ENCODE data around the gene METTL27.
A peak's percentile ranks its signal among the peaks of the same experiment; 100 is the strongest.
"Not testable (repeated sequence)": the region's sequence is repeated elsewhere in the genome, so short reads cannot be mapped to it uniquely, and the experiment has no call there.

The METTL27 gene, protein sequence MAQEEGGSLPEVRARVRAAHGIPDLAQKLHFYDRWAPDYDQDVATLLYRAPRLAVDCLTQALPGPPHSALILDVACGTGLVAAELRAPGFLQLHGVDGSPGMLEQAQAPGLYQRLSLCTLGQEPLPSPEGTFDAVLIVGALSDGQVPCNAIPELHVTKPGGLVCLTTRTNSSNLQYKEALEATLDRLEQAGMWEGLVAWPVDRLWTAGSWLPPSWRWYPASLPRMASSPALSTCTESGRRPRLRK

DNA sequence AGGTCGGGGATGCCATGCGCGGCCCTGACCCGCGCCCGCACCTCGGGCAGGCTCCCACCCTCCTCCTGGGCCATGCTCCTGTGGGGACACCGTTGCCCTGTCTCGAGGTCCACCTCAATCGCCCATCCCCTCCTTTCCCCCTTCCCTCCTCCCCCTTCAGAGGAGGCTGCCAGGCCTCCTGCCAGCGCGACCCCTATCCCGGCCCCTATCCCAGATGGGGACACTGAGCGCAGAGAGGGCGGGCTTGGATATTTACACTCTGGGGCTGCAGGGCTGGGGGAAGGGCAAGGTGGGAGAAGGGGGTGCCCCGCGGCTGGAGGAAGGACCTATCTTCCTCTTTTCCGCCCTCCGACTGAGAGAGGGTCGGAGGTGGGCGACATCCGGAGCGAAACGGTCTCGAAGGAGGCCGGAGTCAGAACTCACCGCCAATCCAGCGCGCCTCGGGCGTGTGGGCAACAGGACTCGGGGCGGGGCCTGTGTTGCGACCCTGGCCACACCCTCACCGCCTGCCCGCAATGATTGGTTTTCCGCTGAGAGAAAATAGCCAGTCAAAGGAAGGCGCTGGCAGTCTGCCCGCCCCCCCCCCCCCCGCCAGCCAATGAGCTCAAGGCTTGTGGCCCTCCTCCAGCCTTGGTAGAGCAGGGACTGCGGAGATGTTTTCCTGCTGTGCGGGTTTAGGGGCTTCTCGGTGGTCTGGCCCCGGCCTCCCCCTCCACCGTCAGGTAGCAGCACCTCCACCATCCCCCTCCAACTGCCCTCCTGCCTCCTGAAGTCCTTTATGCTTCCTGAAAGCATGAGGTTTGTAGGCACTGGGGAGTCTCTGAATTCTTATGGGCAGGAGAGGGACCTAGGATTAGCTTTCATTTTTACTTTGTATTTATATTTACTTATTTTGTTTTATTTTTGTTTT lies at the start of gene METTL27:
Gene METTL27, minus strand, starts transcription at position 450 of the 910 bp plus-strand sequence. Its CDS starts 376 bp downstream, at position 74.
- peak; percentile 96 for DNase-seq

DNA sequence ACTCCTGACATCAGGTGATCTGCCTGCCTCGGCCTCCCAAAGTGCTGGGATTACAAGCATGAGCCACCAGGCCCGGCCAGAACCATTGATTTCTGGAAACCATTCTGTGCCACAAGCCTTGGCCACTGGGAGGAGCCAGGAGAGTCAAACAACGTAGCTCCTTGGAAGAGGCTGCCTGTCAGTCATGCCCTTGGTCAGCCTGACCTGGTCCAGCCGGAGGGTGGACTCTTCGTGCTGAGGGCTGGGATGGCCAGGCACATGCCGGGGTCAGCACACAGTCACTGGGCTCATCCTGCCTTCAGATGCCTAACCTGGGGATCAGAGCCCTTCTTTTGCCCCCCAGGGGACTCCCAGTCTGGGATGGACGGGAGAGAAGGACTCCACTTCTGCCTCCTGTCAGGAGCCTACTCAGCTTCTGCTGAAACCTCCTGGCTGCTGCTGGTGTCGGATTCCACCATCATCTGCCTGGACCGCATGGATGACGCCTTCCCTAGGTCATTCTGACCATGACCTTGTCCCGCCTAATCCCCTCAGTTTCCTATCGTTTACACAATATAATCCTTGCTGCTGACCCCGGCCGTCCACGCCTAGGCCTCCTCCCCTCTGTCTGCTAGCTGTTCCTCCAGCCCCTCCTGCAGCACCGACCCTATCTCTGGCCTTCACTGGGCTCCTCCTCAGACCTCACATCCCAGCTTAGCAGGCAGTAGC lies 49.0 kb upstream of the METTL27 start:
- no peak for DNase-seq

DNA sequence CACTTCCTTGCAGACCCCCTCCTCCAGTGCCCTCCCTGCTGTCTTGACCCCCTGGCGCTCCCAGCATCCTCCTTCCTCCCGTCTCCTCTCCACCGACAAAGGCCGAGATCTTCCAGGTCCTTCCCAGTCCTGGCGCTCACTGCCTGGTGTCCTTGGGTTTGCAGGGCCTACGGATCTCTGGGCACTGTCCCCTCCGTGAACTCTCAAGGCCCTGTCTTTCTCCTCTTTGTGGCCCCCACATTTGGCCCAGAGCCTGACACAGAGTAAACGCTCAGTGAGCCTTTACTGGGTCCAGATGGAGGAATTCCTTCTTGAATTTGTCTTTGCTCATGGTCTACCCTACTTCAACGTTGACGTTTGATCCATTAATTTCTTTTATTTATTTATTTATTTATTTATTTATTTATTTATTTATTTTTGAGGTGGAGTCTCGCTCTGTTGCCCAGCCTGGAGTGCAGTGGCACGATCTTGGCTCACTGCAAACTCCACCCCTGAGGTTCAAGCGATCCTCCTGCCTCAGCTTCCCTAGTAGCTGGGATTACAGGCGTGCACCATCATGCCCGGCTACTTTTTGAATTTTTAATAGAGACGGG lies 48.3 kb upstream of the METTL27 start:
- DNase-seq: no peak

DNA sequence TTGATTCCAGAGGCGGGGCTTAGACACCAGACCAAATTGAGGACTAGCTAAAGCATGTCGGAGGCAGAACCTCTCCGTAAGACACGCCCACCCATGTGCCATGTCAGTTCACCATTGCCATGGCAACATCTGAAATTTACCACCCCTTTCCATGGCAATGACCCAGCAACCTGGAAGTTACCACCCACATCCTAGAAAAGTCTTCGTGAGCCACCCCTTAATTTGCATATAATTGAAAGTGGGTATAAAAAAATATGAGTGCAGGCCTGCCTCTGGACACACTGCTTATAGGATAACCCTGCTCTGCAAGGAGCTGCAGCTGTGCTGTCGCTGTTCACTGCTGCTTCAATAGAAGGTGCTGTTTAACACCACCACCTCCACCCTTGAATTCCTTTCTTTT lies 46.6 kb upstream of the METTL27 start:
- no peak for DNase-seq

DNA sequence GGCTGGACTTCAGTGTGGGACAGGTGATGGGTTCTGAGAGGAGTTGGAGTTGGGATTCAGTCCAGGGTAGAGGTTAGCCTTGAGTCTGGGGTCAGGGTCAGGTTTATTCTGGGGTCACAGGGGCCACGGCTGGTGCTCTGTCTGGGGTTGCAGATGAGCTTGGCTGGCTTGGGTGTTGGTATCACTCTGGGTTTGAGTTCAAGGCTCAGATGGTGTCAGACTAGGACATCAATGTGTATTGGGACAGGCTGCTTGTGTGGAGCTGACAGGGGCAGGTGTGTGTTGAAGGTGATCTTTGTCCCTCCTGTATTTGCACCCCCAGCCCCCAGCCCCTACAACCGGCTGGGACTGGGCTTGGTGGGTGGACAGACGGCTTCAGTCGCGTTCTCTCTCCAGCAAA lies 45.4 kb upstream of the METTL27 start:
- DNase-seq: no peak

DNA sequence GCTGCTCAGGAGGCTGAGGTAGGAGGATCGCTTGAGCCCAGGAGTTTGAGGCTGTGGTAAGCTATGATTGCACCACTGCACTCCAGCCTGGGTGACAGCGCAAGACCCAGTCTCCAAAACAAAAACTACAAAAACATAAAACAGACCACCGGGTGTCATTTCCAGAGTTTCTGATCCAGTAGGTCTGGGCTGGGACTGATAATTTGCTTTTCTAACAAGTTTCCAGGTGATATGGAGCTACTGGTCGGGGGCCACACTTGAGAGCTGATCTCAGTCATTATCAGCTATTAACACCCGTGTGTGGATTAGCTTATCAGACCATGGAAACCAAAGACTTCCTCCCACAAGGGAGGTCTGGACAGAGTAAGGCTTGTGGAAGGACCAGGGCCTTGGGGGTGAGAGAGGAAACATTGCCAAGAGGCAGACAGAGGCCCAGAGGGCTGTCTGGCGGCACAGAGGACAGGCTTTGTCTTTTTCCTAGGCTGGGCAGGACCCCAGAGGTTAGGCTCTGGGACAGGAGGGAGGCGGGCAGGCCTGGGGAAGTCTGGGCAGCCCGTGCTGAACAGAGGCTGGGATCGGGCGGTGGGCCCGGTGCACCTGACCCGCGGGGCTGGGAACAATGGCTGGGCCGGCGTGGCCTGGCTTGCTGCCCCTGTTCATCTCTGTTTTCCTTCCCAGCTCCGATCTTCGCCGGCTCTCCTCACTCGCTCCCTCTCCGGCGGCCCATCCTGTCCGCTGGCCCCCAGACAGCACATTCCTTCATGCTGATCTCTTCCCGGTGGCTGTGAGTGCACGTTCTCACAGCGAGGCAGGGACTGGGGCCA lies 43.9 kb upstream of the METTL27 start:
- peak; percentile 91 for DNase-seq

DNA sequence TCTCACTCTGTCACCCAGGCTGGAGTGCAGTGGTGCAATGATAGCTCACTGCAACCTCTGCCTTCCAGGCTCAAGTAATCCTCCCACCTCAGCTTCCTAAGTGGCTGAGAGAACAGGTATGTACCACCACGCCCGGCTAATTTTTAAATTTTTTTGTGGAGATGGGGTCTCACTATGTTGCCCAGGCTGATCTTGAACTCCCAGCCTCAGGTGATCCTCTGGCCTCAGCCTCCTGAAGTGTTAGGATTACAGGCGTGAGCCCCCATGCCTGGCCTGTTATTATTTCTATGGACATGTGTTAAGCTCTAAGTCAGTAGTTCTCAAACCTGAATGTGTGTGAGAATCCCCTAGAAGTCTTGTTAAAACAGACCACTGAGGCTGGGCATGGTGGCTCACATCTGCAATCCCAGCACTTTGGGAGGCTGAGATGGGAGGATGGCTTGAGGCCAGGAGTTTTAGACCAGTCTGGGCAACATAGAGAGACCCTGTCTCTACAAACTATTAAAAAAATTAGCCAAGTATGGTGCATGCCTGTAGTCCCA lies 43.2 kb upstream of the METTL27 start:
- DNase-seq: no peak

DNA sequence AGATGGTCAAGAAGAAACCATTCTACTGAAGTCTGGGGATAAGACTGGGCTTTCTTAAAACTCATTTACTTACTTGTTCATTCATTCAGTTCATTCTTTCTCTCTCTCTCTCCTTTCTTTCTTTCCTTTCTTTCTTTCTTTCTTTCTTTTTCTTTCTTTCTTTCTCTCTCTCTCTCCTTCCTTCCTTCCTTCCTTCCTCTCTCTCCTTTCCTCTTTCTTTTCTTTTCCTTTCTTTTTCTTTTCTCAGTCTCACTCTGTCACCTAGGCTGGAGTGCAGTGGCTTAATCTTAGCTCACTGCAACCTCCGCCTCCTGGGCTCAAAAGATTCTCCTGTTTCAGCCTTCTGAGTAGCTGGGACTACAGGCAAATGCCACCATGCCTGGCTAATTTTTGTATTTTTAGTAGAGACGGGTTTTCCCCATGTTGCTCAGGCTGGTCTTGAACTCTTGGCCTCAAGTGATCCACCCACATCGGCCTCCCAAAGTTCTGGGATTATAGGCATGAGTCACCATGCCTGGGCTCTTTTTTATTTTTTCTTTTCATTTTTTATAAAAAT lies 42.6 kb upstream of the METTL27 start:
- not testable (repeated sequence) for DNase-seq

DNA sequence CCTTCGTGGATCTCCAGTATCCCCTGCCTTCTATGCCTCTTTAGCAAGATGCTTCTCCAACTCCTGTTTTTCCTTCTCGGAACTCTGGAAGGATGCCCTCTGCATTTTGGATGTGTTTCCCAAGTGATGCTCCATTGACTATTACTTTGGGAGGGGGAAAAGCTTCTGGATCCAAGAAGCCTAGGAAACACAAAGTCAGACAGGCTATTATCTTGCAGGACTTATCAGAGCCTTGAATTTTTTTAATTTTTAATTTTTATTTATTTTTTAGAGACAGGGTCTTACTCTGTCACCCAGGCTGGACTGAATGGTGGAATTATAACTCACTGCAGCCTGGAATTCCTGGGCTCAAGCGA lies 39.7 kb upstream of the METTL27 start:
- no peak for DNase-seq

DNA sequence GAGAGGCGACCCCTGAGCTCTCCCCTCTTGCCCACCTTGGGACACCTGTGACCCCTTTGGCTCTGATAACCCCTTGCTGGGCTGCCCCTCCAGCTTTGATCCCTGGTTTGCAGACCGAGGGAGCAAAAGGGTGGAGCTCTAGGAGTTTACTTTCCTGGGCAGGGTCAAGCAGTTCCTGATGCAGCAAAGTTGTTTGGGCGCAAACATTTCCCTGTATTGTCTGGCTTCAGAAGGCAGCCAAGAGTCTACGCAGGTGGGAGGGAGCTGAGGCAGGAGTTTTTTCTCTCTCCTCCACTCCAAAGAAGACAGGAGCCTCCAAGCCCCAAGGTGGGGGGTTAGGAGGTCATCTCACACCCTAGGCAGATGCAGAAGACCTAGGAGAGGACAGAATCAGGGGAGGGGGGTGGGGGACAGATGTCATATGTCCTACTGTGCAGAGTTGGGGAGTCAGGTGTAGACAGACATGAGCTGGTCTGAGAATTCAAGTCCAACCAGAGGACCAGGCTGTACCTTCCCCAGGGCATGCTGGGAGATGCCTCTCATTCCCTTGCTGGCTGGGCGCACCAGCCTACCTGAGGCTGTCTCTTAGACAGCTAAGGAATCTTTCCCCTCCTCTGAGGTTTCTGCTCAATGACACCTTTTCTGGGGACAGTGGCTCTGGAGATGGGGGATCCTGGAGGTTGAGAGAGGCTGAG lies 39.2 kb upstream of the METTL27 start:
- DNase-seq: no peak

DNA sequence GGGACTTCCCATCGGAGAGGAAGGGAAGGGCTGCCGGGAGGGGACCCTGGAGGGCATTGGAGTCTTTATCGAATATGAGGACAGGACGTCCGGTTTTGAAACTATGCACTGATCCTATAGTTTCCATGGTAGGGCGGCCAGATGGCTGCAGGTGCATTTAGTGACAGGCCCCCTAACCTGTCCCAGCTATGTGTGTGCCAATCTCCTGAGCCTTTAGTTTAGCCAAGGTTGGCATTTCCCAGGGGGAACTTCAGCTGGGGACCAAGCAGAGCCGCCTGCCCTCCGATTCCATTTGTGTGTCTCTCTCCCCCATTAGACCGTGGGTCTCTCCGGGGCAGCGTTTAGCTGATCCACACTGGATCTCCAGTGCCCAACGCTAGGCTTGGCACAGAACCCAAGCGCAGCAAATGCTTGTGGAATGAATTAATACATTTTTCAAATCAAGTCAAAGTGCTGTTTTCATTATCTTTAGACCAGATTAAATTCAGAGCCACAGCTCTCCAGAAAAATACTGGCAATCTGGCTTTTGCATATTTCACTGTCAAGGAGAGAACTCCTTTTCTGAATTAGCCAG lies 38.5 kb upstream of the METTL27 start:
- DNase-seq: no peak

DNA sequence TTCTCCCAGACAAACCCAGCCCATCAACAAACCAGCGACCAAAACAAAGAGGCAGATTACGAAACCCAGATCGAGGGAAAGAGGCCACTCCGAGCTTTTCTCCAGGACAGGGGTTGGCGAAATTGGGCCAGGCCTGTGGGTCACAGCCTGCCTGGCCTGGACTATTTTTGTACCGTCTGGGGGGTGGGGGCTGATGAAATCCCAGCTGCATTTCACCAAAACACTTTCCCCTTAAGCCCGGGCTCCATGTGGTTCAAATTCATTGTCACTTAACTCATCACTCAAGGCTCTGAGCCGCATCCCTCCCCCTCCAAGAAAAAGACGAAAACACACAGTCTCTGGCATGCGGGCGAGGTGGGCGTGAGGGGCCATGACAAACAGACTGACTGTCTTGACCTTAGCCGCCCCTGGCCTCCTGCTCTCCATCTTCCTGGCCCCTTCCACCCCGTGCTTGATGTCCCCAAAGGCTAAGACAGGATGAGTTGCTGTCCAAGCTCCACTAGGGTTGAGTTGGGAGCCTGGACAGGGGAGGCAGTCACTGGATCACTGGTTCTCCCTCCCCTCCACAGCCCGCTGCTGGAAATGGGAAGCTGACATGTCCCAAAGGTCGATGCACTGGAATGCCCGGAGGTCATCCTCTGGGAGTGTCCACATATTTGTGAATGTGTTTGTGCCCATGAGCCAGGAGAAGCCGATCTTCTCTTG lies 37.8 kb upstream of the METTL27 start:
- no peak for DNase-seq

DNA sequence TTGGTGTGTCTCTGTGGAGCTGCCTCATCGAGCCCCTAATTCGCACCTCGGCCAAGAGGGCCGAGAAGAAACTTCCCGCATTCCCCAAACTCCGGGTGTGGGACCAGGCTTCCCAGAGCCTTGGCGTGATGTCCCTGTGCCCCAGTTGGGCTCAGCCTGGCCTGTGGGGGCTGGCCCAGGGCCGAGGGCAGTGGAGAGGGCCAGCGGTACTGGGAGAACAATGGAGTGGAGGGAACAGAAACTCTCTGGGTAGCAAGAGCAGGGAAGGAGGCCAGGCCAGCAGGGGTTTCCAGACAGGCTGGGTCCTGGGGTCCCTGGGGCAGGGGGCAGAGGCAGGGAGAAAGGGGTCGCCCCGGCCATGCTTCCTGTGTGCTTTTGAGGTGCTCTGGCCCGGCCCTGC lies 34.7 kb upstream of the METTL27 start:
- no peak for DNase-seq

DNA sequence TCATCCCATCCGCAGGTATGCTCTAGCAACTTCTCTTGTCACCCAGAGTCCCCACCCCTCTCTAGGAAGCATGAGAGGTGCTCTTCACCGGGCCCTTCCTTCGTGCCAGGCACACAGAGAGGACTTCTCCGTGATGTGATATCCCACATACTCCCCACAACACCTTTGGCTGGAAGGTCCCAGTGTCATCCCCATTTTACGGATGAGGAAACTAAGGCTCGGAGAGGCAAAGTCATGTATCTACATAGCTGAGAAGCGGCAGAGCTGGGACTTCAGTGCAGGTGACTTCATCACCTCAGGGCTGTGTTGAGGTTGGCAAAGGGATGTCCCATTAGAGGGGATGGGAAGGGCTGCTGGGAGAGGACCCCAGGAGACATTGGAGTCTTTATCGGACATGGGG lies 34.0 kb upstream of the METTL27 start:
- DNase-seq: no peak

DNA sequence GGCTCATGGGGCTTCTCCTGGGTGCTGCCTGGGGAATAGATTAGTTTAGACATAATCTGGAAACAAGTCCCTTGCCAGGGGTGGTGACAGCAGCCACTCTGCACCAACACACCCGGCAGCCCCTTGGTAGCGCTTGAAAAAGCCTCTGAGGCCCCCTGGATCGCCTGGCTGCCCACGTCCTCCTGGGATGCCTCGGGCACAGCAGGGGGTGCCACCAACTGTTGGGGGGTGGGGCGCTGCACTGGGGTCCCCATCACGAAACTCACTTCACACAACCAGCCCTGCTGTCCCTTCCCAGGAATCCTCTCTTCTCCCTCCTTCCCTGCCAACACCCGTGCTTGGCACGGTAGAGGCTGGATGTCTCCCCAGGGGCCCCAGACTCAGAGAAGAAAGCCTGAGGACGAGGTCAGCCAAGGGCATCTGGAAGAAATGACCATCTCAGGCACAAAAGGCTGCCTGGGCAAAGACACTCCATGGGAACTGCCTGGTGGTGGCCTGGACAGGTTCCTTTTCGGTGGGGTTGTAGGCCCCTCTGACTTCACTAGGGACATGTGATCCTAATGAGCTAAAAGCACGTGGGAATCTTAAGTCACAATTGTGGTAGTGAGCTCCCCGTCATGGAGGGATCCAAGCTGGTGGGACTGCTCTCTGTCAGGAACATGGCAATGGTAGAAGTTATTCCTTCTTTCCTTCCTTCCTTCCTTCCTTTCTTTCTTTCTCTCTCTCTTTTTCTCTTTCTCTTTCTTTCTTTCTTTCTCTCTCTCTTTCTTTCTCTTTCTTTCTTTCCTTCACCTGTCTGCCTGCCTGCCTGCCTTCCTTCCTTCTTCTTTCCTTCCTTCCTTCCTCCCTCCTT lies 30.0 kb upstream of the METTL27 start:
- no peak for DNase-seq

DNA sequence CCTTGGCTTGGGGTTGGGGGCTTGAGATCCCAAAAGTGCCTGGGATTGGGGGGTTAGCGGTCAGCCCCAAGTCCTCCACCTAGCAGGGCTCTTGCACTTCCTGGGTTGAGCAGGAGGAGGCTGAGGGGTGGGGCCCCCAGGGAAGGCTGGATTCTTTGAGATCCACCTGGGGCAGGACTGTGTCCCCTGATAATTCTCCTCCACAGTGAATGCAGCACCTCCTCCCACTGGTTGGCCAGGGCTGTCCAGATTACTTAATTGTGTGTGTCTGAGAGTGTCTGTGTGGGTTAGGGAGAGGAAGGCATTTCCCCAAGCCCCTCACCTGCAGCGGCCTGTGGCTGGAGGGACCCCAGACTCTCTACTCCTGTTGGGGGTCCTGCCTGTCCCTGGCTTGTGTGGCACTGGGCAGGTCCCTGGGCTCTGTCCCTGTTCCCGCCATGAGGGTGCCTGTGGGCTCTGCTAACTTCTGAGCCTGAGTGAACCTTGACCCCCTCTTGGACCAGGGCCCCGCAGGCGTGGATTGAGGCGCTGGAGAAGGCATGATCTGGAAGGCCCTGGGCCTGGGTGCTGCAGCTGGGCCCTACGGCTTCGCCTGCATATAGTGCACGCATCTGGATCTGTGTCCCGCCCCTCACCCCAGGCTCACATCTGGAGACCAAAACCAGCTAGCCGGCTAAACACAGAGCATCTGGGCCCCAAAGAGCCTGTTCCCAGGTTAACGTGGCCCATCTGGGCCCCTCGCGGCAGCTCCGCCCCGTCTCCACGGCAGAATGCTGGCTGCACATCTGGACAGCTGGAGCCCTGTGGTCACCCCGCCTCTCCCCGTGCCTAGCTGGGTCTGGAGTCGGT lies 29.1 kb upstream of the METTL27 start:
- peak; percentile 76 for DNase-seq

DNA sequence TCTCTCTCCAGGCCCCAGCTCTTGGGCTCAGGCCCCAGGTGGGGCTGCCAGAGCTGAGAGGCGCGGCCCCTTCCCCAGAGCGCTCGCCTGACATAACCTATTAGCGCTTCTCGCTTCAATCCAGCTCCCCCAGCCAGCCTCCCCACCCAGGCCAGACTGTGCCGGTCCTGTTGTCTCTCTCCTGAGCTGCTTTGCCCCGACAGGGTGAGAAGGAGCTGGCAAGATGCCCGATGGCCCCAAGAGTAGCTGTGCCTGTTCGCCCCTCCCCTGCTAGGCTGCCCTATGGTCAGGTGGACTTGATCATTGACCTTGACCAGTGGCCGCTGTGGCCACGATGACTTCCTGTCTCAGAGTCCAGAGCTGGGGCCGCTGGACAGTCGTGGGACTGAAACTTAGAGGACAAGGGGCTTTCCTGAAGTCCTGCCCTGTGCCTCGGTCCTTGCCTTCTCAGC lies 27.8 kb upstream of the METTL27 start:
- DNase-seq: no peak
